CD4-positive, alpha-beta T cell (primary cell): ENCODE results near the gene SCGB1C1. TPM values are rescaled to one million over a fixed set of nuclear protein-coding genes. Genes with fewer than 3 reads are reported as not detected.

Experiments used
- ATAC-seq: fragments of 200-7000 bp; cut with Tn5 transposase; one replicate; pipeline ENCODE4 v1.10.0; 2022; ENCODE audit warnings: mild to moderate bottlenecking; ENCODE audit not compliant: poor library complexity
- CTCF ChIA-PET: fragments of 350-600 bp; sonication (Branson Sonifier 250); formaldehyde crosslinking; loops from one replicate; lab custom pipeline; 2021; ENCODE audit warnings: antibody characterized with exemption, inconsistent platforms; lab: Charles Lee
- POLR2A ChIA-PET: fragments of 350-600 bp; sonication (Branson Sonifier 250); formaldehyde crosslinking; loops from one replicate; lab custom pipeline; 2021; ENCODE audit warnings: antibody characterized with exemption, inconsistent platforms; lab: Charles Lee
- DNase-seq, 14 experiments: peaks; one replicate each; pipeline ENCODE4 v3.0.0-alpha.2; 2013 to 2020; ENCODE audit warnings: mixed read lengths in 2 of 14
- H3K27ac ChIP-seq, 2 donors: one replicate each; pipeline versions ENCODE4 v1.5.1 to v1.7.0; 2013; ENCODE audit warnings: low read length in 2 of 2, low read depth in 1 of 2, mild to moderate bottlenecking in 1 of 2
- H3K27me3 ChIP-seq, 2 experiments: 1 replicate in 1 of 2; 2 replicates in 1 of 2; pipeline versions ENCODE4 v1.6.1 to v1.7.0; 2013; ENCODE audit warnings: low read length in 2 of 2, control low read depth in 1 of 2, mild to moderate bottlenecking in 1 of 2, moderate library complexity in 1 of 2; ENCODE audit not compliant: insufficient read depth in 2 of 2, control insufficient read depth in 1 of 2
- H3K36me3 ChIP-seq: one replicate; pipeline ENCODE4 v1.6.1; 2013; ENCODE audit warnings: low read length, control low read depth; ENCODE audit not compliant: insufficient read depth
- H3K4me1 ChIP-seq: one replicate; pipeline ENCODE4 v1.6.1; 2013; ENCODE audit warnings: low read length, control low read depth; ENCODE audit not compliant: insufficient read depth
- H3K4me3 ChIP-seq: one replicate; pipeline ENCODE4 v1.5.1; 2013; ENCODE audit warnings: mild to moderate bottlenecking, low read length, moderate library complexity
- H3K9me3 ChIP-seq, 2 experiments: 1 replicate in 1 of 2; 2 replicates in 1 of 2; pipeline versions ENCODE4 v1.6.1 to v1.7.0; 2013; ENCODE audit warnings: low read length in 2 of 2, mild to moderate bottlenecking in 2 of 2, control low read depth in 1 of 2, moderate library complexity in 1 of 2; ENCODE audit not compliant: control insufficient read depth in 1 of 2, insufficient read depth in 1 of 2
- H3K27ac Mint-ChIP-seq: one replicate; pipeline ENCODE4 v1.8.0; 2020; ENCODE audit warnings: mixed read lengths
- H3K27me3 Mint-ChIP-seq: one replicate; pipeline ENCODE4 v1.8.0; 2021; ENCODE audit warnings: mixed read lengths
- H3K36me3 Mint-ChIP-seq: one replicate; pipeline ENCODE4 v1.8.0; 2021; ENCODE audit warnings: low read depth, mixed read lengths
- H3K4me1 Mint-ChIP-seq: one replicate; pipeline ENCODE4 v1.8.0; 2021; ENCODE audit warnings: low read depth, mixed read lengths
- H3K4me3 Mint-ChIP-seq: one replicate; pipeline ENCODE4 v1.8.0; 2020; ENCODE audit warnings: mild to moderate bottlenecking, mixed read lengths
- H3K9me3 Mint-ChIP-seq: one replicate; pipeline ENCODE4 v1.8.0; 2020; ENCODE audit warnings: mixed read lengths
- CTCF ChIP-seq: fragments of 200-600 bp; IDR thresholded peaks from one replicate; pipeline ENCODE4 v1.8.0; 2022; ENCODE audit warnings: antibody characterized with exemption, mild to moderate bottlenecking
- intact Hi-C, 2 experiments: fragments of 100-400 bp; cut with DNase I in 1 of 2; cut with micrococcal nuclease in 1 of 2; formaldehyde crosslinking; loops; one replicate each; pipeline versions ENCODE4 v1.15.1 to v1.9.0; 2023 to 2025; cut with DNase I, micrococcal nuclease
- total RNA-seq, 174 experiments: library from RNA in 2 of 174; stranded (reverse) in 2 of 174; gene quantifications; one replicate each; pipeline ENCODE4 v1.2.3 and lab custom pipeline; 2021 to 2026

Gene SCGB1C1
- total RNA-seq, 2 experiments from 2014 or later: not detected

GRCh38 chr11:241634-242033, 48.8 kb downstream of the SCGB1C1 start:
- Histone ChIP-seq H3K36me3 (peaks cover 61% of the 10 kb centered on the region), H3K27me3 (no peaks in the 10 kb centered on the region), H3K9me3 (no peaks in the 10 kb centered on the region), H3K27ac (no peak overlapping the region), H3K4me1 (peaks cover 17% of the 10 kb centered on the region), H3K4me3 (no peak overlapping the region)
- ATAC-seq (no peak), DNase-seq (no peak)
- intact Hi-C loops: no loop called here
- Mint-ChIP-seq H3K36me3 (peaks cover 85% of the 10 kb centered on the region), H3K27me3 (no peaks in the 10 kb centered on the region), H3K9me3 (no peaks in the 10 kb centered on the region), H3K4me3 (peak overlapping the region; percentile 22), H3K4me1 (peaks cover 50% of the 10 kb centered on the region), H3K27ac (peak overlapping the region; percentile 1)
- ChIA-PET CTCF (interaction anchor here (2.0 kb wide), 1 partner anchor 9 kb away, joined by 9 read pairs; no protein-coding TSS in a partner anchor), POLR2A (interaction anchor here (1.1 kb wide), 1 partner anchor 34 kb away, joined by 3 read pairs; the partner anchor contains the start of genes BET1L and RIC8A)
- TF ChIP-seq CTCF: no peak

Other genes starting within 250 kb of the SCGB1C1 start
- 10 to 100 TPM; 69.5 to 72.7 TPM for gene BET1L, start 14.3 kb downstream of the SCGB1C1 start, total RNA-seq
- gene RIC8A, start 14.6 kb downstream of the SCGB1C1 start, total RNA-seq: 100 to 1,000 TPM in 1 of 2 experiments, 10 to 100 TPM in 1; 99.6 to 104 TPM
- 10 to 100 TPM; 16.4 to 18.0 TPM for gene SIRT3, start 43.3 kb downstream of the SCGB1C1 start, total RNA-seq
- gene PSMD13, start 43.9 kb downstream of the SCGB1C1 start, total RNA-seq: 10 to 100 TPM; 56.9 to 57.8 TPM
- gene NLRP6, start 85.3 kb downstream of the SCGB1C1 start, total RNA-seq: 10 to 100 TPM; 14.4 to 14.7 TPM
- 100 to 1,000 TPM; 670 to 671 TPM for gene PGGHG, start 96.0 kb downstream of the SCGB1C1 start, total RNA-seq
- not detected for gene IFITM5, start 106.4 kb downstream of the SCGB1C1 start, total RNA-seq
- gene IFITM2, start 114.7 kb downstream of the SCGB1C1 start, total RNA-seq: 100 to 1,000 TPM; 364 to 383 TPM
- gene IFITM1, start 121.0 kb downstream of the SCGB1C1 start, total RNA-seq: 100 to 1,000 TPM; 286 to 306 TPM
- gene IFITM3, start 127.8 kb downstream of the SCGB1C1 start, total RNA-seq: 10 to 100 TPM; 15.9 to 20.1 TPM
- gene B4GALNT4, start 176.4 kb downstream of the SCGB1C1 start, total RNA-seq: 1 to 10 TPM; 4.2 to 6.0 TPM
- gene PKP3, start 201.1 kb downstream of the SCGB1C1 start, total RNA-seq: under 1 TPM in 1 of 2 experiments, not detected in 1; 0.60 TPM
- 100 to 1,000 TPM; 358 to 392 TPM for gene SIGIRR, start 221.9 kb downstream of the SCGB1C1 start, total RNA-seq
- gene ANO9, start 248.9 kb downstream of the SCGB1C1 start, total RNA-seq: 100 to 1,000 TPM; 109 to 114 TPM